Adrenal gland (tissue), 12 donors: ENCODE results near the gene IQSEC1. TPM values are rescaled to one million over a fixed set of nuclear protein-coding genes. Genes with fewer than 3 reads are reported as not detected.

Experiments
- DNase-seq, 7 donors: peaks; one replicate each; pipeline ENCODE4 v3.0.0-alpha.2; 2019 to 2020
- H3K27ac ChIP-seq, 5 donors: fragments of 200-600 bp; sonication (generic) in 4 of 5; 1 replicate in 3 of 5; 2 replicates in 2 of 5; pipeline versions ENCODE4 v1.5.1 to v1.8.0; 2016 to 2020; ENCODE audit warnings: mild to moderate bottlenecking in 1 of 5
- H3K27me3 ChIP-seq: fragments of 200-600 bp; 2 replicates; pipeline ENCODE4 v1.8.0; 2021
- H3K36me3 ChIP-seq, 2 donors: fragments of 200-600 bp; replicated peaks in 1 of 2; 1 replicate in 1 of 2; 2 replicates in 1 of 2; pipeline versions ENCODE4 v1.5.1 to v1.8.0; 2018 to 2022
- H3K4me1 ChIP-seq, 2 donors: fragments of 200-600 bp; replicated peaks in 1 of 2; 1 replicate in 1 of 2; 2 replicates in 1 of 2; pipeline versions ENCODE4 v1.5.1 to v1.8.0; 2018 to 2021
- H3K4me3 ChIP-seq, 4 donors: fragments of 200-600 bp; sonication (generic) in 3 of 4; one replicate each; pipeline ENCODE4 v1.5.1; 2016 to 2018
- H3K9me3 ChIP-seq, 3 donors: fragments of 200-600 bp; sonication (generic) in 1 of 3; replicated peaks in 1 of 3; 1 replicate in 2 of 3; 2 replicates in 1 of 3; pipeline versions ENCODE4 v1.5.1 to v1.8.0; 2016 to 2021
- POLR2A ChIP-seq, 2 donors: fragments of 450-650 bp; IDR thresholded peaks; one replicate each; pipeline ENCODE4 v1.6.1; 2017; ENCODE audit warnings: antibody characterized with exemption in 2 of 2, mild to moderate bottlenecking in 2 of 2, moderate library complexity in 1 of 2
- WGBS, 4 donors: extraction: QIAGEN DNeasy Blood & Tissue Kit in 2 of 4; methylation state at CpG; one replicate each; pipeline versions ENCODE4 v1.1.5 to v1.1.7; 2013 to 2017; 5-methylcytosine and 5-hydroxymethylcytosine counted together
- intact Hi-C, 2 donors: fragments of 100-400 bp; cut with DNase I; formaldehyde crosslinking; loops; one replicate each; pipeline versions ENCODE4 v1.14.1 to v1.15.0; 2022 to 2023
- polyA plus RNA-seq, 3 donors: library from polyadenylated mRNA; stranded (reverse); fragments of 200-250 nt in 2 of 3; fragments of 350-450 nt in 1 of 3; fragmentation: Illumina TruSeq in 1 of 3; extraction: RNeasy Lipid Tissue Mini Kit (QIAGEN cat#74804) in 1 of 3; gene quantifications; one replicate each; pipeline ENCODE4 v1.2.3, GENCODE V29; 2013 to 2014
- total RNA-seq, 9 donors: library from RNA; depleted of rRNA in 4 of 9; stranded (reverse); fragments of >200 nt in 4 of 9; fragments of 120-200 nt in 1 of 9; fragmentation: NEBNext Ultra II Directional in 1 of 9; extraction: Animal tissue kit (Norgen Biotek cat#: 25700) in 1 of 9; gene quantifications; one replicate each; pipeline versions ENCODE4 v1.1.0 to v1.2.4, GENCODE V29; 2013 to 2023
- TF ChIP-seq, protein P1 (sequence below), 6 experiments: fragments of 450-650 bp in 4 of 6; fragments of 200-600 bp in 2 of 6; sonication (generic) in 1 of 6; IDR thresholded peaks; 1 replicate in 5 of 6; 2 replicates in 1 of 6; pipeline versions ENCODE4 v1.5.1 to v1.8.0; 2016 to 2021; ENCODE audit warnings: antibody characterized with exemption in 6 of 6, mild to moderate bottlenecking in 2 of 6, moderate library complexity in 1 of 6
- donor health status: healthy with polysubstance abuse.
- donor health status: Bipolar disorder and iron deficiency.
- donor health status: DM: yes; HTN: yes; CAD: no.
- donor health status: DM: no; HTN: no; CAD: no.
- donor health status: DM: no; HTN: no; CAD: no.
- donor health status: DM: yes; HTN: yes; CAD: no.

Gene IQSEC1
- total and polyA plus RNA-seq, 12 donors: 24.4 to 133 (median 94.2) TPM

DNA sequence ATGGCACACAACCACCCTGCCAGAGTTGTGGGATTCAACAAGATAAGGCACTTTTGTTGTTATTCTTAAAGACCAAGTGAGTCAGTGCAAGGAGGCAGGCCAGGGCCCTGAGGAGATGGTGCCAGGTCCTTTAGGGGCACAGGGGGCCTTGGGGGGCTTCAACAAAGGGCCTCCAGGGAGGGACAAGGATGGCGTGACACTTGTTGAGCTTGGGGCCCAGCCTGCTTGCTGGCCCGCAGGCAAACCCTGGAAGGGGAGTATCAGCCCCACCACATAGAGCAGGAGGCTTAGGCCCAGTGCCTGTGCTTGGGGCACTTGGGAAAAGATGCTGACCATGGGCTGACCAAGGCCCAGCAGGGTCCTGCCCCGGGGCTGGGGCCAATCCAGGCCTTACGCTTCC, 5.5 kb downstream of the IQSEC1 start:
- no peak for DNase-seq
- Histone ChIP-seq H3K9me3 (no peaks in the 10 kb centered on the region), H3K36me3 (no peaks in the 10 kb centered on the region), H3K27me3 (peaks cover 10% of the 10 kb centered on the region), H3K27ac (no peak overlapping the region), H3K4me3 (no peak overlapping the region), H3K4me1 (no peaks in the 10 kb centered on the region)
- WGBS, 4 donors: 88 to 100% (median 95%) methylated on average over 2 to 4 of the region's 4 CpGs
- TF ChIP-seq, protein P1, sequence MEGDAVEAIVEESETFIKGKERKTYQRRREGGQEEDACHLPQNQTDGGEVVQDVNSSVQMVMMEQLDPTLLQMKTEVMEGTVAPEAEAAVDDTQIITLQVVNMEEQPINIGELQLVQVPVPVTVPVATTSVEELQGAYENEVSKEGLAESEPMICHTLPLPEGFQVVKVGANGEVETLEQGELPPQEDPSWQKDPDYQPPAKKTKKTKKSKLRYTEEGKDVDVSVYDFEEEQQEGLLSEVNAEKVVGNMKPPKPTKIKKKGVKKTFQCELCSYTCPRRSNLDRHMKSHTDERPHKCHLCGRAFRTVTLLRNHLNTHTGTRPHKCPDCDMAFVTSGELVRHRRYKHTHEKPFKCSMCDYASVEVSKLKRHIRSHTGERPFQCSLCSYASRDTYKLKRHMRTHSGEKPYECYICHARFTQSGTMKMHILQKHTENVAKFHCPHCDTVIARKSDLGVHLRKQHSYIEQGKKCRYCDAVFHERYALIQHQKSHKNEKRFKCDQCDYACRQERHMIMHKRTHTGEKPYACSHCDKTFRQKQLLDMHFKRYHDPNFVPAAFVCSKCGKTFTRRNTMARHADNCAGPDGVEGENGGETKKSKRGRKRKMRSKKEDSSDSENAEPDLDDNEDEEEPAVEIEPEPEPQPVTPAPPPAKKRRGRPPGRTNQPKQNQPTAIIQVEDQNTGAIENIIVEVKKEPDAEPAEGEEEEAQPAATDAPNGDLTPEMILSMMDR (IDR thresholded peaks at IDR 0.05): no peak
- TF ChIP-seq POLR2A (IDR thresholded peaks at IDR 0.05): no peak
- intact Hi-C loops: no loop called here

DNA sequence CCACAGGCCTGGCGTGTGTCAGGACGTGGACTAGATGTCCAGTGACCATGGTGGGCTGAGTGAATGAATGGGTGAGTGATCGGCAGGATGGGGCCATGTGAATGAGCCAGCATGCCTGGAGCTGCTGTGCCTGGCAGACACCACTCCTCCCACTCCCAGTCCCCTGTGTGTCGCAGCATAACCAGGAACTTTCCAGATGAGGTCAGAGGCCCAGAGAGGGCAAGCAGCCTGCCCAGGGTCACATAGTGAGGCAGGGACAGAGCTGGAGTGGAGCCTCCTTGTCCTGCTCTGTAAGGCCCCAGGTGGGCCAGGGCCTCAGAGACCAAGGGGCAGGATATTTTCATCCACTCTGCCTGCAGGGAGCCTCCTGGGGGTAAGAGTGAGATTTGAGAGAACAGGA, 6.4 kb downstream of the IQSEC1 start:
- intact Hi-C loops: no loop called here
- H3K27ac ChIP-seq: no peak overlapping the region
- no peak for DNase-seq
- no peak for TF ChIP-seq POLR2A (IDR thresholded peaks at IDR 0.05)
- TF ChIP-seq, protein P1 (IDR thresholded peaks at IDR 0.05): no peak
- no peaks in the 10 kb centered on the region for H3K4me1 ChIP-seq
- peaks cover under 1% of the 10 kb centered on the region for H3K27me3 ChIP-seq
- H3K9me3 ChIP-seq: no peaks in the 10 kb centered on the region
- WGBS, 4 donors: 89 to 93% (median 91%) methylated on average over 4 of the region's 4 CpGs; no CpG with 5 or more reads in 1 of the 4 donors
- no peaks in the 10 kb centered on the region for H3K36me3 ChIP-seq
- H3K4me3 ChIP-seq: no peak overlapping the region

DNA sequence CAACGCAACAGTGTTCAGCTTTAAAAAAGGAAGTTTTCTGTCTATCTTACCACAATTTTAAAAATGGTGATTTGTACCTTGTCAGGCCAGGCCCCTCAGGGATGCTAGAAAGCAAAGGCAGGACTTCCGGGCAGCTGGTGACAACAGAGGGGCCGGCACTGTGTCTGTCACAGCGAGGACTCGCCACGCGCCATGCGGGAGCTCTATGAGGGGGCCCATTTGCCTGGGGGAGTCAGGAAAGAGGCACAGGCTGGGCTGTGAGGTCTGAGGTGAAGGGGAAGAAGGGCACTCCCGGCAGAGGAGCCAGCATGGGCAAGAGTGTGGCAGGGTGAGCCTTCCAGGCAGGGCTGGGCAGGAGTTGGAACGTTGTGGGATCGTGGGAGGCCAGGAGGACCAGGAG, 7.0 kb downstream of the IQSEC1 start:
- no peaks in the 10 kb centered on the region for H3K9me3 ChIP-seq
- DNase-seq: no peak
- intact Hi-C loops: no loop called here
- no peak overlapping the region for H3K4me3 ChIP-seq
- no peaks in the 10 kb centered on the region for H3K27me3 ChIP-seq
- H3K4me1 ChIP-seq: no peaks in the 10 kb centered on the region
- 66 to 77% (median 74%) methylated on average over 11 of the region's 11 CpGs for WGBS, 4 donors
- TF ChIP-seq POLR2A (IDR thresholded peaks at IDR 0.05): no peak
- TF ChIP-seq, protein P1 (IDR thresholded peaks at IDR 0.05): no peak
- H3K27ac ChIP-seq: no peak overlapping the region
- H3K36me3 ChIP-seq: no peaks in the 10 kb centered on the region

DNA sequence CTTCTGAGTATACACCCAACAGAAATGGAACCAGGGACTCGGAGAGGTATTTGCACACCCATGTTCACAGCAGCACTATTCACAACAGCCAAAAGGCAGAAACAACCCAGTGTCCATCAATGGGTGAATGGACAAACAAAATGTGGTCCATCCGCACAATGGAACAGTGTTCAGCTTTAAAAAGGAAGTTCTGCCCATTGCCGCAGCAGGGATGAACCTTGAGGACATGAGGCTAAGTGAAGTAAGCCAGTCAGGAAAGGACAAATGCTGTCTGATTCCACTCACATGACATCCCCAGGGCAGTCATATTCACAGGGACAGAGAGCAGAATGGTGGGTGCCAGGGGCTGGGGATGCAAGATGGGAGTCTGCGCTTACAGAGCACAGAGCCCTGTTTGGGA, 7.5 kb downstream of the IQSEC1 start:
- no peaks in the 10 kb centered on the region for H3K4me1 ChIP-seq
- H3K9me3 ChIP-seq: no peaks in the 10 kb centered on the region
- H3K36me3 ChIP-seq: no peaks in the 10 kb centered on the region
- no peak overlapping the region for H3K27ac ChIP-seq
- DNase-seq: no peak
- TF ChIP-seq, protein P1 (IDR thresholded peaks at IDR 0.05): no peak
- WGBS, 4 donors: 61 to 87% (median 76%) methylated on average over 4 of the region's 4 CpGs
- H3K4me3 ChIP-seq: no peak overlapping the region
- no peaks in the 10 kb centered on the region for H3K27me3 ChIP-seq
- intact Hi-C loops: no loop called here
